ENCODE measurements around the gene ANKIB1. TPM values are rescaled to one million over a fixed set of nuclear protein-coding genes. Genes with fewer than 3 reads are reported as not detected.

The ANKIB1 gene
- total and polyA plus RNA-seq, 9 of the 15 experiments (the other 6 are each of a cell fraction or from before 2014, with no cell fraction given), result 5.9 to 25.2 (median 16.1) TPM

DNA sequence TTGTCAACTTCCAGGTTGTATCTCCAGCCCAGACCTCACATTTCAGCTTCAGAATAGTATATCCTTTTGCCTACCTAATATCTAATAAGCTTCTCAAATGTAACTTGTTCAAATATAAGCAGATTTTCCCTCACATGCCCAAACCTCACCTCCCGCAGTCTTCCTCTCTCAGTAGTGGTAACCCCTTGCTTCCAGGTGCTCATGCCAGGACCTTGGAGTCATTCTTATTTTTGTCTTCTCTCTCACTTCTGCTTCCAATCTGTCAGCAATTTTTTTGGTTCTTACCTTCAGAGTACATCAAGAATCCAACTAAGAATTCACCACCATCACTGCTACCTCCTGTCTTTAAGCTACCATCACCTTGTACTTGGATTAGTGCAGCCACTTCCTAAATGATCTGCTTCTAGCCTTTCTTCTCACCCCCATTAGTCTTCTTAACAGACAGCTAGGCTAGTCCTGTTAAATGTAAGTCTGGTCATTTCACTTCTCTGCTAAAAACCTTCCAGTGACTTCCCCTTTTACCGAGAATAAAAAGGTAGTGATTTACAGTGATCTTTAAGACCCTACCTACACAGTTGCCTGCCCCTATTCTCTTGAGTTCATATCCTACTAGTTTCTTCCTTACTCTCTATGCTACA, 14.0 kb downstream of the ANKIB1 start (continued):
- TF ChIP-seq, protein P1, sequence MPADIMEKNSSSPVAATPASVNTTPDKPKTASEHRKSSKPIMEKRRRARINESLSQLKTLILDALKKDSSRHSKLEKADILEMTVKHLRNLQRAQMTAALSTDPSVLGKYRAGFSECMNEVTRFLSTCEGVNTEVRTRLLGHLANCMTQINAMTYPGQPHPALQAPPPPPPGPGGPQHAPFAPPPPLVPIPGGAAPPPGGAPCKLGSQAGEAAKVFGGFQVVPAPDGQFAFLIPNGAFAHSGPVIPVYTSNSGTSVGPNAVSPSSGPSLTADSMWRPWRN (IDR thresholded peaks at IDR 0.05; ENCODE audit: low read depth), result no peak
- TF ChIP-seq SOX6 (IDR thresholded peaks at IDR 0.05), result no peak
- no peak for TF ChIP-seq TCFL5 (CRISPR knock-in tag; conservative IDR thresholded peaks at IDR 0.05)
- no peak for TF ChIP-seq L3MBTL2 (IDR thresholded peaks at IDR 0.05)
- no peak for TF ChIP-seq NFRKB (IDR thresholded peaks at IDR 0.05; ENCODE audit: low read depth)
- TF ChIP-seq, protein P2, sequence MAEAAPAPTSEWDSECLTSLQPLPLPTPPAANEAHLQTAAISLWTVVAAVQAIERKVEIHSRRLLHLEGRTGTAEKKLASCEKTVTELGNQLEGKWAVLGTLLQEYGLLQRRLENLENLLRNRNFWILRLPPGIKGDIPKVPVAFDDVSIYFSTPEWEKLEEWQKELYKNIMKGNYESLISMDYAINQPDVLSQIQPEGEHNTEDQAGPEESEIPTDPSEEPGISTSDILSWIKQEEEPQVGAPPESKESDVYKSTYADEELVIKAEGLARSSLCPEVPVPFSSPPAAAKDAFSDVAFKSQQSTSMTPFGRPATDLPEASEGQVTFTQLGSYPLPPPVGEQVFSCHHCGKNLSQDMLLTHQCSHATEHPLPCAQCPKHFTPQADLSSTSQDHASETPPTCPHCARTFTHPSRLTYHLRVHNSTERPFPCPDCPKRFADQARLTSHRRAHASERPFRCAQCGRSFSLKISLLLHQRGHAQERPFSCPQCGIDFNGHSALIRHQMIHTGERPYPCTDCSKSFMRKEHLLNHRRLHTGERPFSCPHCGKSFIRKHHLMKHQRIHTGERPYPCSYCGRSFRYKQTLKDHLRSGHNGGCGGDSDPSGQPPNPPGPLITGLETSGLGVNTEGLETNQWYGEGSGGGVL (CRISPR knock-in tag; IDR thresholded peaks at IDR 0.05), result no peak
- TF ChIP-seq, protein P3, sequence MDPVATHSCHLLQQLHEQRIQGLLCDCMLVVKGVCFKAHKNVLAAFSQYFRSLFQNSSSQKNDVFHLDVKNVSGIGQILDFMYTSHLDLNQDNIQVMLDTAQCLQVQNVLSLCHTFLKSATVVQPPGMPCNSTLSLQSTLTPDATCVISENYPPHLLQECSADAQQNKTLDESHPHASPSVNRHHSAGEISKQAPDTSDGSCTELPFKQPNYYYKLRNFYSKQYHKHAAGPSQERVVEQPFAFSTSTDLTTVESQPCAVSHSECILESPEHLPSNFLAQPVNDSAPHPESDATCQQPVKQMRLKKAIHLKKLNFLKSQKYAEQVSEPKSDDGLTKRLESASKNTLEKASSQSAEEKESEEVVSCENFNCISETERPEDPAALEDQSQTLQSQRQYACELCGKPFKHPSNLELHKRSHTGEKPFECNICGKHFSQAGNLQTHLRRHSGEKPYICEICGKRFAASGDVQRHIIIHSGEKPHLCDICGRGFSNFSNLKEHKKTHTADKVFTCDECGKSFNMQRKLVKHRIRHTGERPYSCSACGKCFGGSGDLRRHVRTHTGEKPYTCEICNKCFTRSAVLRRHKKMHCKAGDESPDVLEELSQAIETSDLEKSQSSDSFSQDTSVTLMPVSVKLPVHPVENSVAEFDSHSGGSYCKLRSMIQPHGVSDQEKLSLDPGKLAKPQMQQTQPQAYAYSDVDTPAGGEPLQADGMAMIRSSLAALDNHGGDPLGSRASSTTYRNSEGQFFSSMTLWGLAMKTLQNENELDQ (CRISPR knock-in tag; IDR thresholded peaks at IDR 0.05; ENCODE audit: borderline replicate concordance), result no peak
- no peak for TF ChIP-seq TCF3 (CRISPR knock-in tag; IDR thresholded peaks at IDR 0.05)

All from K562 (cell line).